Activated effector memory CD4-positive, alpha-beta T cell treated with Interleukin-2 at 50 U/mL for 16 hours (primary cell): ENCODE data around the gene MFNG.

Experiments
- DNase-seq: peaks from one replicate; pipeline ENCODE4 v3.0.0-alpha.2; 2020

The MFNG gene

GRCh38 chr22:37492428-37493344 is 6.5 kb upstream of the MFNG start:
- DNase-seq, result peak; percentile 47

GRCh38 chr22:37491559-37492427 is 5.6 kb upstream of the MFNG start:
- no peak for DNase-seq

- DNase-seq, result no peak
These were observed 4.9 kb upstream of the MFNG start for GRCh38 chr22:37491106-37491505.

GRCh38 chr22:37489983-37490382 is 3.8 kb upstream of the MFNG start:
- no peak for DNase-seq

GRCh38 chr22:37488337-37489135 is 2.4 kb upstream of the MFNG start:
- DNase-seq, result no peak

- no peak for DNase-seq
These were observed 1.4 kb upstream of the MFNG start for GRCh38 chr22:37487571-37487970.

GRCh38 chr22:37487129-37487528 is 945 bp upstream of the MFNG start:
- DNase-seq, result no peak

- peak; percentile 20 for DNase-seq
These were observed 575 bp downstream of the MFNG start for GRCh38 chr22:37485395-37486223.

GRCh38 chr22:37484480-37485394 is 1.4 kb downstream of the MFNG start:
- DNase-seq, result peak; percentile 82

- no peak for DNase-seq
These were observed 3.1 kb downstream of the MFNG start for GRCh38 chr22:37483050-37483449.

GRCh38 chr22:37482244-37482643 is 3.9 kb downstream of the MFNG start:
- no peak for DNase-seq

GRCh38 chr22:37481347-37481907 is 4.8 kb downstream of the MFNG start:
- no peak for DNase-seq

- no peak for DNase-seq
These were observed 5.5 kb downstream of the MFNG start for GRCh38 chr22:37480387-37481346.

- DNase-seq, result no peak
These were observed 7.0 kb downstream of the MFNG start for GRCh38 chr22:37479196-37479595.

GRCh38 chr22:37476389-37477329 is 9.5 kb downstream of the MFNG start:
- no peak for DNase-seq

GRCh38 chr22:37474447-37475090 is 11.6 kb downstream of the MFNG start:
- DNase-seq, result no peak

GRCh38 chr22:37473437-37473946 is 12.7 kb downstream of the MFNG start:
- no peak for DNase-seq
